NB4 (cell line): ENCODE data around the gene SPATA17.

Source experiments
- POLR2A ChIP-seq: IDR thresholded peaks from 2 replicates; pipeline ENCODE4 v1.6.1; 2011; ENCODE audit warnings: mild to moderate bottlenecking; ENCODE audit not compliant: insufficient read length; ENCODE audit errors: extremely low read depth
- TF ChIP-seq, protein P1 (sequence below): IDR thresholded peaks from one replicate; pipeline ENCODE4 v1.5.1; 2012; ENCODE audit warnings: low read depth, low read length

DNA sequence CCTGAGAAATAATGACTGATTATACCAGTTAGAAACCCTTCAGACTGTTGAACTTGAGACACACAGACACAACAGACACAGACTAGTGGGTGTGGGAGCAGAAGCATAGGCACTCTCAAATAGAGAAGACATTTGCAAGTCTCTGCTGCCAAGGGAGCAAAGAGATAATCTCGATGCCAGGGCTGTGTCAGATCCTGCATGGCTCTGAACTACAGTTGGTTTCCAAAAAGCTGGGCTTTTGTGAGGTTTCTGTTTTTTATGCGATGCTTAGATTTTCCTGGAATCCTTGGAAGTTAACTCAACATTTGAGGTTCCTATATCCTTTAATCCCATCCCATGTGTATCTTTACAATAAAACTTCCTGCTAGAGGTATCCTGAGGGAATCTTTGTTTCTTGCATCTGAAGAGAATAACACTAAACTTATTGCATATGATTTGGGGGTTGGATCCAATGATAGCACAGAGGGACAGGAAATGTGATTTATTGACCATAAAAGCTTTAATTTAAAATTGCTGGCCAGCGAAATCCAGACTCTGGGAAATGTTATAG, 236.4 kb downstream of the SPATA17 start:
- TF ChIP-seq, protein P1, sequence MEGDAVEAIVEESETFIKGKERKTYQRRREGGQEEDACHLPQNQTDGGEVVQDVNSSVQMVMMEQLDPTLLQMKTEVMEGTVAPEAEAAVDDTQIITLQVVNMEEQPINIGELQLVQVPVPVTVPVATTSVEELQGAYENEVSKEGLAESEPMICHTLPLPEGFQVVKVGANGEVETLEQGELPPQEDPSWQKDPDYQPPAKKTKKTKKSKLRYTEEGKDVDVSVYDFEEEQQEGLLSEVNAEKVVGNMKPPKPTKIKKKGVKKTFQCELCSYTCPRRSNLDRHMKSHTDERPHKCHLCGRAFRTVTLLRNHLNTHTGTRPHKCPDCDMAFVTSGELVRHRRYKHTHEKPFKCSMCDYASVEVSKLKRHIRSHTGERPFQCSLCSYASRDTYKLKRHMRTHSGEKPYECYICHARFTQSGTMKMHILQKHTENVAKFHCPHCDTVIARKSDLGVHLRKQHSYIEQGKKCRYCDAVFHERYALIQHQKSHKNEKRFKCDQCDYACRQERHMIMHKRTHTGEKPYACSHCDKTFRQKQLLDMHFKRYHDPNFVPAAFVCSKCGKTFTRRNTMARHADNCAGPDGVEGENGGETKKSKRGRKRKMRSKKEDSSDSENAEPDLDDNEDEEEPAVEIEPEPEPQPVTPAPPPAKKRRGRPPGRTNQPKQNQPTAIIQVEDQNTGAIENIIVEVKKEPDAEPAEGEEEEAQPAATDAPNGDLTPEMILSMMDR, result no peak
- no peak for TF ChIP-seq POLR2A
